Astrocyte of the spinal cord (primary cell): Measurements from ENCODE around the gene PSMD10.

Source experiments
- DNase-seq: peaks from one replicate; pipeline ENCODE4 v3.0.0; 2011; ENCODE audit warnings: low read depth, low spot score
- H3K4me3 ChIP-seq: 2 replicates; pipeline ENCODE4 v1.5.1; 2011; ENCODE audit warnings: low read depth, mild to moderate bottlenecking, low read length, moderate library complexity
- CTCF ChIP-seq: IDR thresholded peaks from 2 replicates; pipeline ENCODE4 v1.5.1; 2012; ENCODE audit warnings: low read depth, mild to moderate bottlenecking, low read length, inconsistent platforms
- in situ Hi-C: cut with HindIII; loops from 2 replicates; pipeline ENCODE4 v1.10.0; 2017; ENCODE audit warnings: low sequenced_read_pairs

PSMD10 gene

GRCh38 chrX:108091264-108091877 is at the start of gene PSMD10, which contains the start of gene ATG4A:
TSS of gene PSMD10 (minus strand) at chrX:108091542. CDS start at chrX:108091520, 22 bp downstream.
TSS of gene ATG4A (plus strand) at chrX:108091778. CDS start at chrX:108091827, 49 bp downstream.
- in situ Hi-C loops: no loop called here
- no peak for TF ChIP-seq CTCF
- H3K4me3 ChIP-seq: peak within 1 kb of the TSS; percentile 76
- peak; percentile 96 for DNase-seq

- in situ Hi-C loops: no loop called here
- no peak for DNase-seq
- peak; percentile 51 for TF ChIP-seq CTCF
These were observed 47.7 kb upstream of the PSMD10 start for GRCh38 chrX:108138814-108139702.

GRCh38 chrX:108134724-108135123 is 43.4 kb upstream of the PSMD10 start:
- in situ Hi-C loops: no loop called here
- no peak for TF ChIP-seq CTCF
- H3K4me3 ChIP-seq: no peak overlapping the region
- no peak for DNase-seq

More at GRCh38 chrX:108138814-108139702, 47.7 kb upstream of the PSMD10 start:
- H3K4me3 ChIP-seq: no peak overlapping the region

GRCh38 chrX:108132876-108133275 is 41.5 kb upstream of the PSMD10 start:
- no peak for TF ChIP-seq CTCF
- in situ Hi-C loops: no loop called here
- no peak for DNase-seq
- H3K4me3 ChIP-seq: no peak overlapping the region

GRCh38 chrX:108132034-108132433 is 40.7 kb upstream of the PSMD10 start:
- no peak overlapping the region for H3K4me3 ChIP-seq
- DNase-seq: no peak
- no peak for TF ChIP-seq CTCF
- in situ Hi-C loops: no loop called here

GRCh38 chrX:108131471-108131870 is 40.1 kb upstream of the PSMD10 start:
- in situ Hi-C loops: no loop called here
- DNase-seq: peak; percentile 19
- no peak overlapping the region for H3K4me3 ChIP-seq
- no peak for TF ChIP-seq CTCF
